CD14-positive monocyte (primary cell): ENCODE results near the gene LPIN2. TPM values are rescaled to one million over a fixed set of nuclear protein-coding genes. Genes with fewer than 3 reads are reported as not detected.

Experiments
- DNase-seq, 3 donors: peaks; one replicate each; pipeline ENCODE4 v3.0.0-alpha.2; 2011 to 2022
- H2AFZ ChIP-seq: 2 replicates; pipeline ENCODE4 v1.6.0; 2012; ENCODE audit warnings: mild to moderate bottlenecking, low read depth, low read length, inconsistent platforms; ENCODE audit not compliant: insufficient read depth, poor library complexity, severe bottlenecking
- H3K27ac ChIP-seq, 2 donors: 1 replicate in 1 of 2; 2 replicates in 1 of 2; pipeline ENCODE4 v1.5.1; 2012 to 2013; ENCODE audit warnings: low read length in 2 of 2, control low read depth in 1 of 2, inconsistent platforms in 1 of 2, low read depth in 1 of 2, mild to moderate bottlenecking in 1 of 2
- H3K27me3 ChIP-seq, 2 donors: one replicate each; pipeline versions ENCODE4 v1.6.0 to v1.6.1; 2011 to 2013; ENCODE audit warnings: low read length in 2 of 2; ENCODE audit not compliant: control insufficient read depth in 2 of 2, insufficient read depth in 2 of 2
- H3K36me3 ChIP-seq, 2 donors: replicated peaks in 1 of 2; 1 replicate in 1 of 2; 2 replicates in 1 of 2; pipeline versions ENCODE4 v1.5.1 to v1.6.1; 2012 to 2013; ENCODE audit warnings: low read length in 2 of 2, control low read depth in 1 of 2, inconsistent platforms in 1 of 2, mild to moderate bottlenecking in 1 of 2; ENCODE audit not compliant: insufficient read depth in 2 of 2, control insufficient read depth in 1 of 2
- H3K4me1 ChIP-seq, 2 donors: 1 replicate in 1 of 2; 2 replicates in 1 of 2; pipeline versions ENCODE4 v1.5.1 to v1.6.1; 2012 to 2013; ENCODE audit warnings: low read length in 2 of 2, control low read depth in 1 of 2, inconsistent platforms in 1 of 2, mild to moderate bottlenecking in 1 of 2, moderate library complexity in 1 of 2; ENCODE audit not compliant: insufficient read depth in 2 of 2, control insufficient read depth in 1 of 2
- H3K4me2 ChIP-seq: replicated peaks from 2 replicates; pipeline ENCODE3; 2012; ENCODE audit warnings: low read length, moderate library complexity, mild to moderate bottlenecking; ENCODE audit not compliant: poor library complexity, severe bottlenecking; ENCODE audit errors: extremely low read depth
- H3K4me3 ChIP-seq, 3 experiments: fragments of 200-600 bp in 1 of 3; sonication (generic) in 1 of 3; replicated peaks in 1 of 3; 1 replicate in 2 of 3; 2 replicates in 1 of 3; pipeline ENCODE4 v1.5.1; 2011 to 2013; ENCODE audit warnings: low read length in 3 of 3, mild to moderate bottlenecking in 3 of 3, control low read depth in 2 of 3, low read depth in 2 of 3, inconsistent platforms in 1 of 3, moderate library complexity in 1 of 3
- H3K79me2 ChIP-seq: 2 replicates; pipeline ENCODE4 v1.6.0; 2012; ENCODE audit warnings: mild to moderate bottlenecking, control low read depth, inconsistent platforms, low read length, moderate library complexity; ENCODE audit not compliant: insufficient read depth
- H3K9ac ChIP-seq: 2 replicates; pipeline ENCODE4 v1.6.0; 2017; ENCODE audit warnings: low read length, mild to moderate bottlenecking; ENCODE audit not compliant: insufficient read depth, poor library complexity, severe bottlenecking
- H3K9me3 ChIP-seq, 2 donors: replicated peaks in 1 of 2; 1 replicate in 1 of 2; 2 replicates in 1 of 2; pipeline versions ENCODE4 v1.5.1 to v1.6.1; 2012 to 2013; ENCODE audit warnings: low read length in 2 of 2, control low read depth in 1 of 2; ENCODE audit not compliant: control insufficient read depth in 1 of 2, insufficient read depth in 1 of 2
- H4K20me1 ChIP-seq: 2 replicates; pipeline ENCODE4 v1.6.0; 2012; ENCODE audit warnings: mild to moderate bottlenecking, low read length, control low read depth, moderate library complexity; ENCODE audit not compliant: insufficient read depth
- H3K27ac Mint-ChIP-seq, 7 donors: one replicate each; pipeline ENCODE4 v1.8.0; 2020; ENCODE audit warnings: mild to moderate bottlenecking in 7 of 7, mixed read lengths in 7 of 7, moderate library complexity in 6 of 7, inconsistent platforms in 2 of 7
- H3K27me3 Mint-ChIP-seq, 3 donors: one replicate each; pipeline ENCODE4 v1.8.0; 2021 to 2022; ENCODE audit warnings: low read depth in 3 of 3, mild to moderate bottlenecking in 3 of 3, mixed read lengths in 3 of 3, moderate library complexity in 3 of 3, inconsistent platforms in 1 of 3
- H3K36me3 Mint-ChIP-seq, 2 donors: one replicate each; pipeline ENCODE4 v1.8.0; 2020; ENCODE audit warnings: mixed read lengths in 2 of 2, inconsistent platforms in 1 of 2, mild to moderate bottlenecking in 1 of 2
- H3K4me1 Mint-ChIP-seq: one replicate; pipeline ENCODE4 v1.8.0; 2020; ENCODE audit warnings: mild to moderate bottlenecking, mixed read lengths
- H3K4me3 Mint-ChIP-seq, 2 donors: one replicate each; pipeline ENCODE4 v1.8.0; 2020; ENCODE audit warnings: mild to moderate bottlenecking in 2 of 2, mixed read lengths in 2 of 2, moderate library complexity in 1 of 2
- H3K9me3 Mint-ChIP-seq, 7 donors: one replicate each; pipeline ENCODE4 v1.8.0; 2020 to 2022; ENCODE audit warnings: mixed read lengths in 7 of 7, mild to moderate bottlenecking in 6 of 7, moderate library complexity in 6 of 7, inconsistent platforms in 2 of 7
- CTCF ChIP-seq: fragments of 200-600 bp; IDR thresholded peaks from one replicate; pipeline ENCODE4 v1.8.0; 2022; ENCODE audit warnings: antibody characterized with exemption, mild to moderate bottlenecking
- WGBS: methylation state at CpG from one replicate; pipeline ENCODE4 v1.1.5; 2013; ENCODE audit warnings: missing lambda C conversion rate; ENCODE audit not compliant: insufficient coverage; 5-methylcytosine and 5-hydroxymethylcytosine counted together
- intact Hi-C, 2 donors: fragments of 100-400 bp; cut with micrococcal nuclease; formaldehyde crosslinking; loops; one replicate each; pipeline versions ENCODE4 v1.15.0 to v1.15.1; 2023
- polyA plus RNA-seq, 3 donors: library from polyadenylated mRNA; depleted of rRNA in 1 of 3; unstranded in 2 of 3; stranded (reverse) in 1 of 3; fragments of 300-500 nt in 2 of 3; fragments of >200 nt in 1 of 3; fragmentation: Illumina TruSeq in 2 of 3; gene quantifications; 1 replicate in 2 of 3; 2 replicates in 1 of 3; pipeline ENCODE4 v1.2.3, GENCODE V29; 2012 to 2021

Gene LPIN2
- polyA plus RNA-seq, 3 donors, result 9.3 to 16.3 (median 10.3) TPM

- Histone ChIP-seq H2AFZ (peak overlapping the region; percentile 29), H3K4me3 (peak overlapping the region; percentile 10 to 67 (median 28)), H4K20me1 (no peaks in the 10 kb centered on the region), H3K9ac (peak overlapping the region; percentile 62), H3K36me3 (no peaks in the 10 kb centered on the region), H3K27ac (peak overlapping the region; percentile 96 to 97), H3K27me3 (no peaks in the 10 kb centered on the region), H3K9me3 (no peaks in the 10 kb centered on the region), H3K4me1 (peaks cover 59 to 74% of the 10 kb centered on the region in 2 donors), H3K4me2 (peak overlapping the region; percentile 69), H3K79me2 (peaks cover 71% of the 10 kb centered on the region)
- Mint-ChIP-seq H3K9me3 (no peaks in the 10 kb centered on the region), H3K27ac (peak overlapping the region; percentile 94 to 98 (median 95)), H3K36me3 (peaks cover 2 to 4% of the 10 kb centered on the region in 2 donors), H3K4me1 (peaks cover 69% of the 10 kb centered on the region), H3K27me3 (peaks cover 0 to 5% (median 0%) of the 10 kb centered on the region in 3 donors), H3K4me3 (peak overlapping the region; percentile 77 to 80)
- TF ChIP-seq CTCF, result peak; percentile 48
- WGBS, result 13% methylated on average over 3 of the region's 11 CpGs
- peak; percentile 76 to 88 (median 83) for DNase-seq
- intact Hi-C loops, result loop anchor here in 1 of 2 donors (1.0 kb wide), 1 partner anchor 9 kb away; no protein-coding TSS in a partner anchor
Measured at GRCh38 chr18:2970772-2971659, 41.9 kb downstream of the LPIN2 start.

GRCh38 chr18:2970344-2970743 is 42.6 kb downstream of the LPIN2 start:
- H3K4me2 ChIP-seq, result peak overlapping the region; percentile 69
- Mint-ChIP-seq H3K9me3 (no peaks in the 10 kb centered on the region), H3K27ac (peak overlapping the region; percentile 80 to 97 (median 95)), H3K36me3 (peaks cover 2% of the 10 kb centered on the region in 2 donors), H3K4me1 (peaks cover 66% of the 10 kb centered on the region), H3K4me3 (peak overlapping the region in 1 of 2 donors; percentile 21), H3K27me3 (peaks cover 0 to 6% (median 0%) of the 10 kb centered on the region in 3 donors)
- intact Hi-C loops, result no loop called here
- no peak for TF ChIP-seq CTCF
- no peaks in the 10 kb centered on the region for H3K9me3 ChIP-seq
- no peak for DNase-seq
- peak overlapping the region; percentile 96 to 97 for H3K27ac ChIP-seq
- no peaks in the 10 kb centered on the region for H3K36me3 ChIP-seq
- no peak overlapping the region for H2AFZ ChIP-seq
- H3K79me2 ChIP-seq, result peaks cover 71% of the 10 kb centered on the region
- peak overlapping the region; percentile 62 for H3K9ac ChIP-seq
- H3K27me3 ChIP-seq, result no peaks in the 10 kb centered on the region
- no peaks in the 10 kb centered on the region for H4K20me1 ChIP-seq
- WGBS, result 93% methylated on average over 3 of the region's 3 CpGs
- peaks cover 59 to 74% of the 10 kb centered on the region in 2 donors for H3K4me1 ChIP-seq
- peak overlapping the region in 1 of 3 experiments; percentile 45 for H3K4me3 ChIP-seq
